GM19324 (cell line): Measurements from ENCODE around the gene TNS3.

Source experiments
- ATAC-seq: cut with Tn5 transposase; IDR thresholded peaks from one replicate; pipeline ENCODE4 v1.9.1; 2021; ENCODE audit warnings: mild to moderate bottlenecking, moderate library complexity; ENCODE audit not compliant: unreplicated experiment, low FRiP score

Gene TNS3

GRCh38 chr7:47300472-47301104 lies 281.3 kb downstream of the TNS3 start:
- ATAC-seq: no peak

GRCh38 chr7:47299496-47299895 lies 282.4 kb downstream of the TNS3 start:
- ATAC-seq: no peak

- no peak for ATAC-seq
Measured at GRCh38 chr7:47298636-47299035, 283.3 kb downstream of the TNS3 start.

GRCh38 chr7:47297120-47297519 lies 284.8 kb downstream of the TNS3 start:
- ATAC-seq: no peak

DNA sequence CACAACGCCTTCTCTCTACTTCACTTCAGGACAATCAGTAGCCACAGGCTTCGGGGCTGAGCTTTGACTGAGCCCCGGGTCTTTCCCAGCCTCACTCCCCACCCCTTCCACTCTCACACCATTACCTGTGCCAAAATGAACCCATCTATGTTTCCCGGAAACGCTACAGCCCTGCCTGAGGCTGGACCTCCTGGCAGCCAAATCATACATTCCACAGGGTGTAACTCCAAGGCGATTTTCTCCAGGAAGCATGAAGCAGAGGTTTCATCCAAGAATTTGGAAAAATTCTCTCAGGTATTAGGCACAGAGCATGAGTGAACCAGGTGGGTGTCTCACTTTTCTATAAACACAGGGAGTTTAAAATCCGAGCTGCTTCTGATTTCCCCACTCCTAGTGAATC lies 286.3 kb downstream of the TNS3 start:
- no peak for ATAC-seq

DNA sequence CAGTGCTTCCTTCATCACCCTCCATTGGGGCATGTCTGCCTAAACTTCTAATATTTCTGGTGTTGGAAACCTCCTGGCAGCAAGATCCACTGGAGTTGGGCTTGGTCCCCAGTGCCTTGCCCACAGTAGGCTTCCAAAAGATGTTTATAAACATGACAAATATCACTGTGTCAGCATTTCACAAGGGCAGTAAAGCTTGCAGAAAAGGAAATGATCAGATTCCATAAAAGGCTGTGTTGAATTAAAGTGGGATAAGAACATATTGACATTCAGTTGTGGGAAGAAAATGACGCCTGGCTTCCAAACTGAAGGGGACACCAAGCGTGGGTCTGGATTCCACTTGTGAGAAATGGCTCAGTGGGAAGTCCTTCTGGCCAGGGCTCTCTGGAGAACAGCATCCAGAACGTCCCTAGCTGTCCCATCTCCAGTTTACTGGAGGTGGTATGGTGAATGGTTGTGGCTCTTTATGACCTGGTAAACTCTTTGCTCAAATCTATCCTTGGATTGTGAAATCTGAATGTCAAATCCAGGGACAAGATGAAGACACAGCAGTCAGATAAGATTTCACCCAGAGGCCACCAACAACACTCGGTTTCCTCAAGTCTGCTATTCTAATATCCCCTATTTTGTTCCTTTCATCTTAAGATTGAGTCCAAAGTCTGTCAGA lies 287.2 kb downstream of the TNS3 start:
- no peak for ATAC-seq

- ATAC-seq: no peak
Measured at GRCh38 chr7:47293884-47294555, 287.9 kb downstream of the TNS3 start.

GRCh38 chr7:47292832-47293309 lies 289.0 kb downstream of the TNS3 start:
- no peak for ATAC-seq

- ATAC-seq: peak; percentile 80
Measured at GRCh38 chr7:47291461-47292081, 290.3 kb downstream of the TNS3 start.

- no peak for ATAC-seq
Measured at GRCh38 chr7:47290867-47291266, 291.0 kb downstream of the TNS3 start.

GRCh38 chr7:47290466-47290865 lies 291.4 kb downstream of the TNS3 start:
- ATAC-seq: no peak

- ATAC-seq: no peak
Measured at GRCh38 chr7:47288060-47288459, 293.9 kb downstream of the TNS3 start.

DNA sequence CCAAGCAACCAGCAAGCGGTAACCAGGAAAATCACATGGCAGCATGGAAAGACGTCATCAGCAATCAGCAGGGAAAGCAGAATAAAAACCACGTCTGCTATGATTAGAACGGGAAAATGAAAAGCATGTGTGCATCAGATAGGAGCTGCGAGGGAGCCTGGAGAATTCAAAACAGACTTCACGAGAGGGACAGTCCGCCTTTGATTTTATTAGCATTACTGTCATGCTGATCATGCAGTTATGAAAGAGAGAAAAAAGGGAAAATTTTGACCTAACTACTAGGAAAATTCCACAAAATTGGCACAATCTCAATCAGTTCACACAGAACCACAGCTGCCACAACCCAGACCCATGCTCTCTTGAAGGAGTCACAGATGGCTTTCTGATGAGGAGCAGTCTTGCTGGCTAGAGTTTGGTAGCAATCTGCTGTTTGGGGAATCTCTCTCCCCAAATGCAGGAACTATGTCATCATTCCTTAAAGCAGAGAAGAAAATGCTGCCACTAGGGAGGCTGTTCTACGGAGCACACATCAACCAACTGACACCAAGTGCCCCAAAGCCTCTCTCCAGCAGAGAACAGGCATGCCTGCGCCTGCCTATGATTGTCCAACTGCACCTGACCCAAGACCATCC lies 295.9 kb downstream of the TNS3 start:
- no peak for ATAC-seq

DNA sequence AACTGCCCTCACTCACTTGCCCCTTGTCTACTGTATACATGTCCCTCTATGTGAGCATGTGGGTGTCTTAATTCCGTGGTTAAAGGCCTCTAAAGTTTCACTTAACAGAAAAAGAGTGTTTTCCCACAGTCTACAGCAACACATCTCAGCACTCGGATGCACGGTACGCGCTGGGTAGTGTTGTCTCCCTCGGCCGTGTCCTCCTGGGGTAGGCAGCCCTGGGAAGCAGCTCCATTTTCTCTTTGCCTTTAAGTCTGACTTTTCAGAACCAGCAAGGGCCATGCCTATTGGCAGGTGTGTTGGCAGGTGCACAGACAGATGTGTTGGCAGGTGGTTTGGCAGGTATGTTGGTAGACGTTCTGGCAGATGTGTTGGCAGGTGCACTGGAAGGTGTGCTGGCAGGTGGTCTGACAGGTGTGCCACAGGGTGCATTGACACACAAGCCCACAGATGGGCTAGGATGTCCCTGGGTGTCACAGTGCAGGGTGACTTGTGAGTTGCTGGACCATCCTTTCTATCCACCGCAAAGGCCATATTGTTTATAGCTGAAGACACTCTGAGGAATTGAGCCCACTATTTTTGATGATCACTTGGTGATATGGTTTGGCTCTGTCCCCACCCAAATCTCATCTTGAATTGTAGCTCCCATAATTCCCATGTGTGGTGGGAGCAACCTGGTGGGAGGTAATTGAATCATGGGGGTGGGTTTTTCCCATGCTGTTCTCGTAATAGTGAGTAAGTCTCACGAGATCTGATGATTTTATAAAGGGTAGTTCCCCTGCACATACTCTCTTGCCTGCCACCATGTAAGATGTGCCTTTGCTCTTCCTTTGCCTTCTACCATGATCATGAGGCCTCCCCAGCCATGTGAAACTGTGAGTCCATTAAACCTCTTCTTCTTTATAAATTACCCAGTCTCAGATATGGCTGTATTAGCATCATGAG lies 296.9 kb downstream of the TNS3 start:
- no peak for ATAC-seq

GRCh38 chr7:47283497-47284131 lies 298.3 kb downstream of the TNS3 start:
- ATAC-seq: no peak

DNA sequence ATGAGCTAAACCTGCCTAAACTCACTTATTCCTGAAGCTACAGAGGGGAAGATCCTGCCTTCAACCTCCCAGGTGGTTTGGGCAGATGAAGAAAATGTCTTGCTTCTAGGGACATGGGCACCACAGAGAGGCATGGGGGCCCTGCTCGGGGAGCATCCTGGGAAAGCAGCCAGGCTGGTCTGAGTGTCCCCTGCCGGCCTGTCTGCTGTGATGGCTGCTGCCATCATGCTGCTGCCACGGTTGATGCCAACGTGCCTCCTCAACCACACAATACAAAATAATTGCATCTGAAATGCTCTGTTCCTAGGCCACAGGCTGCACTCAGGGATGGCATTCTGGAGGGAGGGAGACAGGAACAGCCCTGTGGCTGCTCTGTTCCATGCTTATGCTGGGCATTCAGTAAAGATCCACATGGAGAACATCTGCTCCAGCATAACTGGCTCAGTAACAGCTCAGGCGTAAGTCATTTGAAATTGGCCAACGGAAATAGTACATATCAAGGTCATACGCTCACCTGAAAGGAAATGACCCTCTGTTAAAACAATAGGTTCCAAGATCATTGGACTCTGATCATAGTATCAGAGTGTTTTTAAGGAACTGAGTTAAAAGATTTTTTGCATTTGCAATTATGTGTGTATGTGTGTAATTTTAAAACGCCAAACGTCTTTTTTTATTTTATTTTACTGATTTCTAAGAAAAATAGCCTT lies 299.0 kb downstream of the TNS3 start:
- no peak for ATAC-seq

GRCh38 chr7:47281966-47282643 lies 299.8 kb downstream of the TNS3 start:
- ATAC-seq: no peak

DNA sequence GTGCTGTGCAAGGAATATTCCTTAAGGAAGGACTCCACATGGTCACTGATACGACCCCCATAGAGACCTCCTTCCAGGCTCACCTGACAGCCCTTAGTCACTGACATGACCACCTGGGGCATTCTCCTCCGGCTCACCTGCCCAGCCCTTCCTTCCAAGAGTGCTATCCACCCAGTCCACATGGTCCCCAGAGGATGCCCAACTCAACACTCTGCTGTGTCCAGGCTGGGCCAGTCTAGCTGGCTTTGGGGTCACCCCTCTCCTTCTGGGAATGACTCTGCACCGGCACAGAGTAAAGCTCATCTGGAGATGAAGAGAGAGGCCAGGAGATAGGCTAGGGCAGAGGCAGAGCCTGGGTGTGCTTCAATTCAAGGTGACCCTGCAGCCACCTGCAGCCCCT lies 300.8 kb downstream of the TNS3 start:
- ATAC-seq: no peak
